ENCODE data around the gene SV2A. TPM values are rescaled to one million over a fixed set of nuclear protein-coding genes. Genes with fewer than 3 reads are reported as not detected.
A peak's percentile ranks its signal among the peaks of the same experiment; 100 is the strongest.
"Not testable (repeated sequence)": the region's sequence is repeated elsewhere in the genome, so short reads cannot be mapped to it uniquely, and the experiment has no call there.

Gene SV2A
- total RNA-seq, 6 donors from 2014 or later: 0.44 to 1.6 (median 0.98) TPM

- Histone ChIP-seq H3K27me3 (no peaks in the 10 kb centered on the region), H3K36me3 (peaks cover 5 to 55% (median 36%) of the 10 kb centered on the region in 4 donors), H3K4me3 (no peak overlapping the region), H3K4me1 (peaks cover 15 to 26% (median 21%) of the 10 kb centered on the region in 4 donors), H3K9me3 (no peaks in the 10 kb centered on the region), H3K27ac (peak overlapping the region; percentile 2 to 73 (median 53))
- TF ChIP-seq CTCF (IDR thresholded peaks at IDR 0.05) (no peak), POLR2AphosphoS5 (IDR thresholded peaks at IDR 0.05) (no peak), POLR2A (IDR thresholded peaks at IDR 0.05) (no peak), EP300 (IDR thresholded peaks at IDR 0.05) (no peak)
- no peak for ATAC-seq (ENCODE audit: low FRiP score in 2 of 2)
- DNase-seq: no peak
- WGBS, 2 donors: 42 to 63% methylated on average over 3 of the region's 3 CpGs
Observed at GRCh38 chr1:149963358-149963757, 45.7 kb upstream of the SV2A start.

- no peaks in the 10 kb centered on the region for H3K9me3 ChIP-seq
- H3K4me3 ChIP-seq: no peak overlapping the region
- DNase-seq: no peak
- 49 to 53% methylated on average over 2 of the region's 2 CpGs for WGBS, 2 donors
- no peak for TF ChIP-seq POLR2A (IDR thresholded peaks at IDR 0.05)
- no peak for TF ChIP-seq EP300 (IDR thresholded peaks at IDR 0.05)
- TF ChIP-seq CTCF (IDR thresholded peaks at IDR 0.05): no peak
- no peak for TF ChIP-seq POLR2AphosphoS5 (IDR thresholded peaks at IDR 0.05)
- no peaks in the 10 kb centered on the region for H3K27me3 ChIP-seq
- H3K27ac ChIP-seq: peak overlapping the region; percentile 2 to 73 (median 58)
- no peak for ATAC-seq (ENCODE audit: low FRiP score in 2 of 2)
- peaks cover 9 to 61% (median 39%) of the 10 kb centered on the region in 4 donors for H3K36me3 ChIP-seq
- peaks cover 15 to 26% (median 21%) of the 10 kb centered on the region in 4 donors for H3K4me1 ChIP-seq
Observed at GRCh38 chr1:149962736-149963135, 45.1 kb upstream of the SV2A start.

- ATAC-seq (ENCODE audit: low FRiP score in 2 of 2) (peak; percentile 93 to 95), DNase-seq (peak in 1 of 2 donors; percentile 60)
- 14 to 15% methylated on average over 3 of the region's 3 CpGs for WGBS, 2 donors
- Histone ChIP-seq H3K36me3 (peaks cover 12 to 64% (median 41%) of the 10 kb centered on the region in 4 donors), H3K4me3 (no peak overlapping the region), H3K27ac (peak overlapping the region; percentile 2 to 73 (median 58)), H3K4me1 (peaks cover 15 to 26% (median 21%) of the 10 kb centered on the region in 4 donors), H3K27me3 (no peaks in the 10 kb centered on the region), H3K9me3 (no peaks in the 10 kb centered on the region)
- no peak for TF ChIP-seq POLR2A (IDR thresholded peaks at IDR 0.05)
- TF ChIP-seq CTCF (IDR thresholded peaks at IDR 0.05): peak; percentile 74 to 87 (median 82)
Observed at GRCh38 chr1:149962039-149962647, 44.5 kb upstream of the SV2A start.

- not testable (repeated sequence) for H3K27ac ChIP-seq; ATAC-seq (ENCODE audit: low FRiP score in 2 of 2); H3K4me3 ChIP-seq; H3K4me1 ChIP-seq; H3K27me3 ChIP-seq; H3K9me3 ChIP-seq
- 97% methylated on average over 12 to 14 of the region's 14 CpGs for WGBS, 2 donors
- DNase-seq: peak in 1 of 2 donors; percentile 17
- peaks cover 12 to 43% (median 18%) of the 10 kb centered on the region in 4 donors for H3K36me3 ChIP-seq
Observed at GRCh38 chr1:149957548-149957947, 39.9 kb upstream of the SV2A start.

- TF ChIP-seq EP300 (IDR thresholded peaks at IDR 0.05) (no peak), CTCF (IDR thresholded peaks at IDR 0.05) (no peak), POLR2A (IDR thresholded peaks at IDR 0.05) (no peak), POLR2AphosphoS5 (IDR thresholded peaks at IDR 0.05) (no peak)
- no peak overlapping the region for H3K4me3 ChIP-seq
- no peak overlapping the region for H3K27ac ChIP-seq
- 85 to 87% methylated on average over 6 of the region's 6 CpGs for whole genome bisulfite sequencing, 2 donors
- H3K9me3 ChIP-seq: no peaks in the 10 kb centered on the region
- ATAC-seq (ENCODE audit: low FRiP score in 2 of 2): no peak
- no peaks in the 10 kb centered on the region for H3K27me3 ChIP-seq
- no peaks in the 10 kb centered on the region for H3K4me1 ChIP-seq
- peaks cover 13 to 62% (median 32%) of the 10 kb centered on the region in 4 donors for H3K36me3 ChIP-seq
- no peak for DNase-seq
Observed at GRCh38 chr1:149949911-149950310, 32.3 kb upstream of the SV2A start.
